Endodermal cell (in vitro differentiated cells): ENCODE data around the gene SLC25A21. TPM values are rescaled to one million over a fixed set of nuclear protein-coding genes. Genes with fewer than 3 reads are reported as not detected.
A peak's percentile ranks its signal among the peaks of the same experiment; 100 is the strongest.

Experiments
- DNase-seq: peaks from one replicate; pipeline ENCODE4 v3.0.0-alpha.2; 2017
- H3K27ac ChIP-seq: 2 replicates; pipeline ENCODE4 v1.5.1; 2013; ENCODE audit warnings: mild to moderate bottlenecking, low read depth, low read length, moderate library complexity
- H3K27me3 ChIP-seq: 2 replicates; pipeline ENCODE4 v1.6.1; 2013; ENCODE audit warnings: mild to moderate bottlenecking, low read length, moderate library complexity; ENCODE audit not compliant: insufficient read depth, control insufficient read depth, poor library complexity, severe bottlenecking
- H3K36me3 ChIP-seq: 2 replicates; pipeline ENCODE4 v1.7.0; 2013; ENCODE audit warnings: mild to moderate bottlenecking, low read length, moderate library complexity; ENCODE audit not compliant: control insufficient read depth, insufficient read depth
- H3K4me1 ChIP-seq: one replicate; pipeline ENCODE4 v1.7.0; 2013; ENCODE audit warnings: low read length; ENCODE audit not compliant: control insufficient read depth, insufficient read depth
- H3K4me3 ChIP-seq: 2 replicates; pipeline ENCODE4 v1.5.1; 2013; ENCODE audit warnings: mild to moderate bottlenecking, low read length, moderate library complexity
- H3K9ac ChIP-seq: 2 replicates; pipeline ENCODE4 v1.6.1; 2013; ENCODE audit warnings: mild to moderate bottlenecking, low read length, moderate library complexity; ENCODE audit not compliant: poor library complexity, severe bottlenecking; ENCODE audit errors: extremely low read depth
- H3K9me3 ChIP-seq: 2 replicates; pipeline ENCODE4 v1.6.1; 2013; ENCODE audit warnings: mild to moderate bottlenecking, low read length, moderate library complexity; ENCODE audit not compliant: control insufficient read depth
- H3K27ac Mint-ChIP-seq: 2 replicates; pipeline ENCODE4 v1.8.0; 2020; ENCODE audit warnings: mixed read lengths
- H3K27me3 Mint-ChIP-seq: 2 replicates; pipeline ENCODE4 v1.8.0; 2021; ENCODE audit warnings: mild to moderate bottlenecking, mixed read lengths; ENCODE audit not compliant: insufficient read depth
- H3K36me3 Mint-ChIP-seq: 2 replicates; pipeline ENCODE4 v1.8.0; 2020; ENCODE audit warnings: low read depth, mixed read lengths
- H3K4me1 Mint-ChIP-seq: 2 replicates; pipeline ENCODE4 v1.8.0; 2020; ENCODE audit warnings: mixed read lengths
- H3K4me3 Mint-ChIP-seq: 2 replicates; pipeline ENCODE4 v1.8.0; 2020; ENCODE audit warnings: mild to moderate bottlenecking, moderate library complexity, mixed read lengths
- H3K9me3 Mint-ChIP-seq: 2 replicates; pipeline ENCODE4 v1.8.0; 2020; ENCODE audit warnings: mild to moderate bottlenecking, mixed read lengths
- CTCF ChIP-seq: fragments of 200-600 bp; sonication (generic); conservative IDR thresholded peaks from 2 replicates; pipeline ENCODE4 v1.5.0; 2021; ENCODE audit warnings: antibody characterized with exemption, mild to moderate bottlenecking
- whole genome bisulfite sequencing, 2 experiments: methylation state at CpG; one replicate each; pipeline versions ENCODE4 v1.1.5 to v1.1.7; 2013; ENCODE audit warnings: missing lambda C conversion rate in 2 of 2, mixed read lengths in 1 of 2; ENCODE audit not compliant: insufficient coverage in 1 of 2, insufficient read length in 1 of 2; 5-methylcytosine and 5-hydroxymethylcytosine counted together
- total RNA-seq, 2 donors: library from RNA; stranded (reverse); fragmentation: NEBNext Ultra II Directional in 1 of 2; extraction: Animal tissue kit (Norgen Biotek cat#: 25700) in 1 of 2; gene quantifications; 2 replicates in 1 of 2; 3 replicates in 1 of 2; pipeline ENCODE4 v1.2.1, GENCODE V29; 2021

SLC25A21 gene
- total RNA-seq, 2 donors from 2014 or later: 1.9 TPM

GRCh38 chr14:36655571-36655962, 516.8 kb downstream of the SLC25A21 start:
- Histone ChIP-seq H3K36me3 (no peaks in the 10 kb centered on the region), H3K9ac (no peak overlapping the region), H3K4me3 (peak overlapping the region; percentile 71), H3K27me3 (peaks cover 100% of the 10 kb centered on the region), H3K9me3 (no peaks in the 10 kb centered on the region), H3K4me1 (peaks cover 14% of the 10 kb centered on the region), H3K27ac (no peak overlapping the region)
- H3K36me3 Mint-ChIP-seq: no peaks in the 10 kb centered on the region
- H3K4me1 Mint-ChIP-seq: peaks cover 13% of the 10 kb centered on the region
- TF ChIP-seq CTCF: no peak
- DNase-seq: no peak
- 2 to 11% methylated on average over 6 to 11 of the region's 11 CpGs for WGBS, 2 experiments
- H3K9me3 Mint-ChIP-seq: no peaks in the 10 kb centered on the region
- H3K4me3 Mint-ChIP-seq: peak overlapping the region; percentile 41
- H3K27ac Mint-ChIP-seq: no peak overlapping the region
- H3K27me3 Mint-ChIP-seq: peaks cover 100% of the 10 kb centered on the region

- Histone ChIP-seq H3K27ac (no peak overlapping the region), H3K36me3 (no peaks in the 10 kb centered on the region), H3K27me3 (peaks cover 100% of the 10 kb centered on the region), H3K9me3 (no peaks in the 10 kb centered on the region), H3K9ac (no peak overlapping the region), H3K4me1 (peaks cover 14% of the 10 kb centered on the region), H3K4me3 (no peak overlapping the region)
- no peak for TF ChIP-seq CTCF
- DNase-seq: peak; percentile 57
- 7 to 11% methylated on average over 13 to 34 of the region's 34 CpGs for WGBS, 2 experiments
- Mint-ChIP-seq H3K27ac (no peak overlapping the region), H3K36me3 (no peaks in the 10 kb centered on the region), H3K9me3 (no peaks in the 10 kb centered on the region), H3K4me1 (peaks cover 13% of the 10 kb centered on the region), H3K27me3 (peaks cover 100% of the 10 kb centered on the region), H3K4me3 (peak overlapping the region; percentile 17)
Observed at GRCh38 chr14:36654794-36655381, 517.5 kb downstream of the SLC25A21 start.

GRCh38 chr14:36653962-36654793, 518.2 kb downstream of the SLC25A21 start:
- peaks cover 100% of the 10 kb centered on the region for H3K27me3 Mint-ChIP-seq

More at GRCh38 chr14:36653962-36654793, 518.2 kb downstream of the SLC25A21 start:
- H3K9me3 Mint-ChIP-seq: no peaks in the 10 kb centered on the region
- peak; percentile 79 for DNase-seq
- H3K27ac Mint-ChIP-seq: no peak overlapping the region
- peak overlapping the region; percentile 17 for H3K4me3 Mint-ChIP-seq
- no peaks in the 10 kb centered on the region for H3K9me3 ChIP-seq
- no peak for TF ChIP-seq CTCF
- H3K4me1 ChIP-seq: peaks cover 13% of the 10 kb centered on the region
- H3K36me3 ChIP-seq: no peaks in the 10 kb centered on the region
- WGBS, 2 experiments: 6 to 8% methylated on average over 17 to 31 of the region's 31 CpGs
- H3K36me3 Mint-ChIP-seq: no peaks in the 10 kb centered on the region
- H3K9ac ChIP-seq: no peak overlapping the region
- H3K4me3 ChIP-seq: no peak overlapping the region
- H3K27me3 ChIP-seq: peaks cover 100% of the 10 kb centered on the region
- peaks cover 9% of the 10 kb centered on the region for H3K4me1 Mint-ChIP-seq
- no peak overlapping the region for H3K27ac ChIP-seq
